Fibroblast of lung (primary cell): Measurements from ENCODE around the gene SLC6A11.

Experiments
- CTCF ChIP-seq, 2 donors: IDR thresholded peaks in 1 of 2; conservative IDR thresholded peaks in 1 of 2; 1 replicate in 1 of 2; 2 replicates in 1 of 2; pipeline ENCODE4 v1.5.1; 2011 to 2012; ENCODE audit warnings: low read length in 2 of 2, control low read depth in 1 of 2, inconsistent platforms in 1 of 2, low read depth in 1 of 2, mild to moderate bottlenecking in 1 of 2
- EZH2 ChIP-seq: IDR thresholded peaks from 2 replicates; pipeline ENCODE4 v1.5.1; 2012; ENCODE audit warnings: low read length, control low read depth, mild to moderate bottlenecking; ENCODE audit errors: missing control alignments

GRCh38 chr3:10786640-10787039, 29.4 kb upstream of the SLC6A11 start:
- TF ChIP-seq CTCF (conservative IDR thresholded peaks at IDR 0.05 in 1 of 2, IDR thresholded peaks at IDR 0.05 in 1 of 2; ENCODE audit: low read depth in 1 of 2, low read length in 2 of 2): no peak
- TF ChIP-seq EZH2: no peak
